Ammon's horn (tissue), 1 donor: ENCODE measurements around the gene LARGE2.

Experiments
- DNase-seq: peaks from one replicate; pipeline ENCODE4 v3.0.0-alpha.2; 2016; ENCODE audit warnings: low spot score

Gene LARGE2

DNA sequence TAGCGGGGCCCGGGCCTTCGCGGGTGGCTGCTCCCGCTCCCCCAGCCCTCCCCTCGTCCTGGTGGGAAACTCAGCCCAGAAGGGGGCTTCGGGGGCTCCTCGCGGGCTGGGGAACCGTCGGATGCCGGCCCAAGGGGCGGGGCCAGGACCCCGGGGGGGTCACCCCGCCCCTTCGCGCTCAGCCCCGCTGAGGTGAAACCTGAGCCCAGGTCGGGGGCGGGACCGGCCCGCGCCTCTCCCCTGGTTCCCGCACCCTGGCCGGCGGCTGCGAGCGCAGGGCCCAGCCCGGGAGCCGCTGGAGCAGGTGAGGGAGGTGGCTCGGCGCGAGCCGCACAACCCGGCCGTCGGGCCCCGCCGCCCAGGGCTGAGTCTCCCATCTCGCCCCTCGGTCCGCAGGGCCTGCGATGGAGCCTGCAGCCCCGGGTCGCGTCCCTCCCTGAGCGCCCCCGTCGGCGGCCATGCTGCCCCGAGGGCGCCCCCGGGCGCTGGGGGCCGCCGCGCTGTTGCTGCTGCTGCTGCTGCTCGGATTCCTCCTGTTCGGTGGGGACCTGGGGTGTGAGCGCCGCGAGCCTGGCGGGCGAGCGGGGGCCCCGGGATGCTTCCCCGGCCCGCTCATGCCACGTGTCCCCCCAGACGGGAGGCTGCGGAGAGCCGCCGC lies at the start of gene LARGE2:
LARGE2 (plus strand) TSS at position 232 of the 658 bp plus-strand sequence; CDS start at position 459, 227 bp downstream.
- DNase-seq = no peak

GRCh38 chr11:45876401-45876800 lies 46.1 kb upstream of the LARGE2 start:
- DNase-seq = no peak

DNA sequence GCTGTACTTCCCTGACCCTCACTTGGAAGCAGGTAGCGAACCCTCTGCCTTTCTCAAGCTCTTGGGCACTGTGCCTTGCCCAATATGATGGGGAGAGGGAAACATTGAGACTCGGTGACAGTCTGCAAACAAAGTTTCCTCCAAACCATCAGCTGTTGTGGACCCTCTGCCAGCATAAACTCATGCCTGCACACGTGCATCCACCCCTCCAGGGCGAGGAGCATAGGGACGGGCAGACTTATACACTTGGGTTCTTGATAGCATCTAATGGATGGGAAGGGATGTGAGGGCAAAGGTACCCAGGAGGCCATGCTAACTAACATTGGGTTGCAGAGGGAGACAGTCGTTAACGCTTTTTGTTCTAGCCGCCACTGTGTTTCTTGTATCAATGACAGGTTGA lies 45.2 kb upstream of the LARGE2 start:
- no peak for DNase-seq

GRCh38 chr11:45877845-45878244 lies 44.6 kb upstream of the LARGE2 start:
- DNase-seq = no peak

- DNase-seq = no peak
These were observed 42.4 kb upstream of the LARGE2 start for GRCh38 chr11:45879803-45880686.

- DNase-seq = no peak
These were observed 41.5 kb upstream of the LARGE2 start for GRCh38 chr11:45880772-45881570.

GRCh38 chr11:45881708-45882368 lies 40.6 kb upstream of the LARGE2 start:
- no peak for DNase-seq

DNA sequence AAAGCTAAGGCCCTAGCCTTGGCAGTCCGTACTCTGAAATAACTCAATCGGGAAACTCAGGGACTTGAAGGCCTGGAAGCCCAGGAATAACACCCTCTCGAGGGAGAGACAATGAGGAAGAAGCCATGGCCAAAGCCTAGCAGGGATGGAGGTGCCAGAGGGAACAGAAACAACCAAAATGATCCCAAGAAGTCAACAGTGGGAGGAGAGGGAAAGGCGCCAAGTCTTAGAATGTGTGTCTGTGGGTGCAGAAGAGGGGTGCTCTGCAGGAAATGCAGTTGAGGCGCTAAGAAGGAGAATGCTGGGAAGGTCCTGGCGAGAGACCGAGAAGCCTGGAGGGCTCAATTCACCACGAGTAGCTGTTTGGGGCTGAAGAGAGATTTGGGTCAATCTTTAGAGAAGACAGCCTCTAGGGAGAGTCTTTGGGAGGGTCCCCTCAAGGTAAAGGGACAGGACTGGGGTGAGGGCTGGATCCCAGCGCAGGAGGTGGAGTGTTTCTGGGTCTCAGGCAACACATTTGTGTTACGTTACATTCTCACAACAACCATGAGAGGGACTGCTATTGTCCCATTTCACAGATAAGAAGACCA lies 37.8 kb upstream of the LARGE2 start:
- no peak for DNase-seq

- DNase-seq = peak; percentile 56
These were observed 37.1 kb upstream of the LARGE2 start, which contains the start of gene MAPK8IP1 for GRCh38 chr11:45885274-45885920. Gene MAPK8IP1, plus strand, starts transcription at chr11:45885651. Its CDS starts 170 bp downstream, at chr11:45885821.

DNA sequence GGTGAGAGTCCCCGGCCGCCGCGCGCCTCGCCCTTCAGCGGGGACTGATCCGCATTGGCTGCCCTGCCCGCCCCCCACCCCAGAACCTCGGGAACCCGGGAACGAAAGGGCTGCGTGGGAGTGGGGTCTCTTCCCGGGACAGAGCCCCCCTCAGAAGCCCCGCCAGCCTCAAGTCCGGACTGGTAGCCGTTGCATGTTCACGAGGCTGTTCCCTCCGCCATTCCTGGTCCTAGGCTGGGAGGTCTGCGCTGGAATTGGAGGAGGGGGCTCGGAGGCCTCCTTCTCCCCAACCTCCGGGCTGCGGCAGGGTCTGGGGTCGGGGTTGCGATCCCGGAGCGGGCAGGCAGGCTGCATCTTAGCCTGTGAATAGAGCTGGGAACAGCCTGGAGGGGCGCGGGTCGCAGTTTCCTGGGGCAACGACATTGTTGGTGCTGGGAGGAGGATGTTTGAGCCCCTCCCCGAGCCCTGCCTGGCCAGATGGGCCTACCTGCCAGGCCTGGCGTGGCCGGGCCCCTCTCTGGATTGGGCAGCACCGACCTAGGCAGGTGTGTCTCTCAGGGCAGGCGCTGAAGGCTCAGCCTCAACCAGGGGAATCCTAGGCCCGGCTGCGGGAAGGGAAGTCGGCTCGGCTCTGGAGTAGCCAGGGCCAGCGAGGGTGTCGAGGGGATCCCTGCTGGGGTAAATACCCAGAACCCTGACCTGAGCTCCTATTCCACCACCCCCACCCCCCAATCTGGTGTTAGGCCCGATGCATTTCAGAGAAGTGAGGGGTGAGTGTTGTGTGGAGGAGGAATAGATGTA lies 36.3 kb upstream of the LARGE2 start:
- no peak for DNase-seq

GRCh38 chr11:45886816-45887520 lies 35.5 kb upstream of the LARGE2 start:
- no peak for DNase-seq

GRCh38 chr11:45887587-45887986 lies 34.9 kb upstream of the LARGE2 start:
- no peak for DNase-seq

DNA sequence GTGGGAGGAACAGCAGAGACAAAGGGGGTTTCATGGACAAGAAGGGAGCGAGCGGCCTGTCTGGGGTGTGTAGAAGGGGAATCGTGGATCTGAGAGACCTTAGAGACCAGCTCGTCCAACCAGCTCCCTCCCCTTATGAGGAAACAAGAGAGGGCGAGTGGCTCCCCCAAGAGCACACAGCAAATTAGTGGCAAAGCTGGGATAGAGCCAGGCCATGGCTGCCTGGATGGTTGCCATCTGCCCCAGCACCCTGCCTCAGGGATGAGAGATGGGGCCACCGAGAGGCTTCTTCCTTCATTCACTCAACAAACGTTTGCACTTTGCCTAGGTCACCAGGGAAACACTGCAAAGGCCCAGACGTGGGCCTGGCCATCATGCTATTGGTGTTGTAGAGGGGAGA lies 32.9 kb upstream of the LARGE2 start:
- DNase-seq = no peak

GRCh38 chr11:45889966-45890365 lies 32.5 kb upstream of the LARGE2 start:
- DNase-seq = no peak

DNA sequence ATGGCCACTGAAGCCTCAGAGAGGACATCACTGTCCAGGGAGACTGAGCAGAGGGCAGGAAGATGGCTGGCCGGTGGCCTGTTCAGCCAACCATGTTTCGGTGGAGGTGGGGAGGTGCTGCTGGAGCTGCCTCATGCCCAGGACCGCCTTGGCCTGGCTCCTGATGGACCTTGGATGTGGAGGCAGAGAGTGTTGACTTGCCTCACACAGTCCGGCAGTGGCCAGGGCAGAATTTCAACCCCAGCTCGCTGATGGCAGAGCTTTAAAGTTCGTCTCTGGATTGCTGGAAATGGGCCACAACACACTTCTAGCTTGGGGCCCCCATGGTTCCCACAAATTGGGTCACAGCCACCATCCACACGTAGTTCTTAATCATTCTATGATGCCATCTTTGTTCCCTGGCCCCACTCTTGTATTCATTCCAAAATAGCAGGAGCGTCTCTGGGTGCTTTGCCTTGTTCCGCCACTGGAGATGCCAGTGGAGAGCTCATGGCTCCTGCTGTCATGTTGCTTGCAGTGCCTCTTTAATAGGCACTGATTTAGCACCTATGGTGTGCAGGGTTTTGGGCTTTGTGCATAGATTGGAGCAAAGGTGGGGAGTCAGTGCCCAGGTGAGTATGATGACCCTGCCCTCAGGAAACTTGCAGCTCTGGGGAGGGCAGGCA lies 31.4 kb upstream of the LARGE2 start:
- DNase-seq = no peak

- no peak for DNase-seq
These were observed 29.6 kb upstream of the LARGE2 start for GRCh38 chr11:45892856-45893255.

DNA sequence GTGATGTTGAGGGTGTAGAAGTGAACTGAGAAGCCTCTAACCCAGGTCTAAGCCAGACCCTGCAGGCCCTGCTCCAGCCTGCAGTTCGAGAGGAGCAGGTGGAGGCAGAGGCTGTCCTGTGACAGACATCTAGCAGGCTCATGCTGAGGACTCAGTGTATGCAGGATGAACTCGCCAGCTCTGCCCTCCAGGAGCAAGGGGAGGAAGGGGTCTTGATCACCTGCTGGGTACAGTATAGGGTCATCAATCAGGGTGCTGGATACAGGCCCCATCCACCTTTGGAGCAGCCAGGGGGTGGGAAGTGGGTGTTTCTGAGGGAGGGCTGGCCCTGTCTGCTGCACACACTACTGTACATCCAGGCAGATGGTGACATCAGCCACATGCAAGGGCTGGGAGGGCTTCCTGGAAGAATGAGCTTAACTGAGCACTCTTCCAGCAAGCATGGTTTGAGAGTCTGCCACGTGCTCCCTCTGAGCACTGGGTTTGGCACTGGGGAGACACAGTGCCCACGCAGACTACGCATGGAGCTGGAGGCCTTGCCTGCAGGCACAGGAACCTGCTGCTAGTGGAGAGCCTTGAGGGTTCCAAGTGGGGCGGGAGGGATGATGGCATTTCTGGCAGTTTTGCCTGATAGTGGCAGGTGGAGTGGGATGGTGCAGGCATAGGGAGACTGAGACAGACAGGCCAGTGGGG lies 27.8 kb upstream of the LARGE2 start:
- peak; percentile 66 for DNase-seq

DNA sequence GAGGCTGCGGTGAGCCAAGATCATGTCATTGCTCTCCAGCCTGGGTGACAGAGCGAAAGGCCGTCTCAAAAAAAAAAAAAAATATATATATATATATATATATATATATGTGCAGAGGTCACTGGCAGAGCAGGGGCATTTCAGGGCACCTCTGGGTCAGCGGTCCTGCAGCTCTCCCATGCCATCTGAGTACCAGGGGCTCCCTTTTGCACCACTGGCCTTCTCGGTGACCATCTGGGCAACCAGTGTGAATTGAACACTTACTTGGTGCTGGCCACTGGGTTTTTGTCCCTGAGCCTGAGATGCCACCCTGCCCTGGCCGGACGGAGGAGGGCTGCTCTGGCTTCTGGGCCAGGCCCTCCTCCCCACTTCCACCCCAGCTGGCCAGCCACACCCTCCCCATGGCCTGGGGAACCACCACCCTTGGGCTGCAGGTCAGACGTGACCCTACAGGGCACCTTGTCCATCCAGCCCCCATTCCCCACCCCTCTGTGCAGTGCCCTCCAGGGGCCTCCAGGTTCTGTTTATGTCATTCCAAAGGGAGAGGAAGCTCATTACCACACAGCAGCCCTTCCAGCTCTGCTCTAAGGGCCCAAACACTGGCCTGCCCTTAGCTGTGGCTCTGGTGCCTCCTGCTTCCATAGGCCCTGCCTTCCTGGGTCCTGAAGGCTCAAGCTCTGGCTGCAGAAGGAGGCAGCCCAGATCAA lies 26.8 kb upstream of the LARGE2 start:
- DNase-seq = no peak
